ENCODE data around the gene TPRG1. TPM values are rescaled to one million over a fixed set of nuclear protein-coding genes. Genes with fewer than 3 reads are reported as not detected.

TPRG1 gene
- total and polyA plus RNA-seq, 2 of the 8 experiments (the other 6 are each of a cell fraction or from before 2014, with no cell fraction given) = 0.37 to 0.47 TPM

DNA sequence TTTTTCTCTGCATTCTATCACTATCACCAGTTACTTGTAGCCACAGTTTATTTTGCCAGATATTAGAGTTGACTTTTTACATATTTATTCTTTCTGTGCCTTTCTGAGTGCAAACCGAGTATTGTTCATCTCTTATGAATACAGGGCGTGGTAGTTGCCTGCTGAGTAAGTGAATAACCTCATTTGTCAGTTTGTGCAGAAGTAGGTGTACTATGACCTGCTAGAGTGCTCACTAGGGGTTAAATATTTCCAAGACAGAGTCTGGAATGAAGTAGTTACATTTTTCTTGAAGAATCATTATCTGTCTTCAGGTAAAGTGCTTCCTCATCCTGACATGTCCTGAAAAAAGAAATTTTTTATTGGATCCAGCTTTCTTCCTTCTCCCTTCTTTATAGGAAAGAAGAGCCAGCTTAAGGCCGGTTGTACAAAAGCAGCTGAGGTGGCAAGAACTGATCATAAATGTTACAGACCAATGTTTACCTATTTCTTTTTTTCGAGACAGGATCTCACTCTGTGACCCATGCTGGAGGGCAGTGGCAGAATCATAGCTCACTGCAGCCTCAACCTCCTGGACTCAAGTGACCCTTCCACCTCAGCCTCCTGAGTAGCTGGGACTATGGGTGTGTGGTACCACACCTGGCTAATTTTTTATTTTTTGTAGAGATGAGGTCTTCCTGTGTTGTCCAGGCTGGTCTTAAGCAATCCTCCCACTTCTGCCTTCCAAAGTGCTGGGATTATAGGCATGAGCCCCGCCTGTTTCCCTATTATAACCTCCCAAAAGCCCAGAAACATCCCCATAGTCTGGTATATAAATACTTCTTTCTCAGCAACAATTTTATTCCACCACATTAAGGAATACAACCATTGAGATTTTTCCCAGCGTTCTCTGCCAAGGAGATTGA lies 182.5 kb downstream of the TPRG1 start:
- CTCF ChIA-PET (ENCODE audit: partially characterized antibody) = interaction anchor here (0.5 to 1.7 kb wide), 3 partner anchors 11 to 596 kb away, joined by 3 to 7 read pairs (median 3); no protein-coding TSS in a partner anchor
- Histone ChIP-seq H4K20me1 (replicated peaks in 1 of 2; ENCODE audit: control insufficient read depth in 1 of 2, insufficient read depth in 2 of 2, low read length in 2 of 2) (no peaks in the 10 kb centered on the region), H3K4me3 (ENCODE audit: extremely low read depth in 1 of 4, insufficient read depth in 2 of 4, low read depth in 3 of 4, low read length in 4 of 4) (no peak overlapping the region), H3K4me2 (ENCODE audit: insufficient read depth in 1 of 2, low read depth in 2 of 2, low read length in 2 of 2) (no peak overlapping the region), H2BK20ac (ENCODE audit: low read length) (0 out of 2 replicates have a peak overlapping the region, but pooled peaks have one; percentile 7), H3K14ac (ENCODE audit: insufficient read length) (no peak overlapping the region), H2AFZ (ENCODE audit: low read length) (no peak overlapping the region), H3K4ac (replicated peaks; ENCODE audit: insufficient read length, low read depth, low read length) (no peak overlapping the region), H3K79me2 (ENCODE audit: control insufficient read depth in 1 of 2, insufficient read depth in 2 of 2, low read length in 2 of 2) (no peaks in the 10 kb centered on the region), H3K18ac (ENCODE audit: extremely low read depth, low read length) (no peak overlapping the region), H3K36me3 (ENCODE audit: control insufficient read depth in 2 of 4, insufficient read depth in 4 of 4, low read length in 3 of 4) (no peaks in the 10 kb centered on the region), H2BK15ac (ENCODE audit: low read length) (no peak overlapping the region), H3K9me3 (ENCODE audit: insufficient read depth in 2 of 2, low read depth in 1 of 2, low read length in 1 of 2) (no peaks in the 10 kb centered on the region), H3K9ac (replicated peaks in 1 of 4; ENCODE audit: extremely low read depth in 1 of 4, low read depth in 3 of 4, low read length in 3 of 4) (no peak overlapping the region), H2BK12ac (ENCODE audit: low read depth, low read length) (no peak overlapping the region), H3K27me3 (replicated peaks in 1 of 4; ENCODE audit: control insufficient read depth in 3 of 4, extremely low read depth in 1 of 4, insufficient read depth in 3 of 4, low read length in 3 of 4) (peaks cover 0 to under 1% (median 0%) of the 10 kb centered on the region in 4 experiments; a peak in 1 of 7 replicates), H4K5ac (ENCODE audit: insufficient read length, low read depth, low read length) (no peak overlapping the region), H3K23ac (ENCODE audit: insufficient read length) (no peak overlapping the region), H2BK5ac (ENCODE audit: low read depth, low read length) (no peak overlapping the region), H2AK5ac (ENCODE audit: low read depth, low read length) (no peak overlapping the region), H2BK120ac (replicated peaks; ENCODE audit: low read depth, low read length) (no peak overlapping the region), H3K23me2 (ENCODE audit: low read depth, low read length) (no peaks in the 10 kb centered on the region), H3K4me1 (replicated peaks in 1 of 4; ENCODE audit: control insufficient read depth in 3 of 4, insufficient read depth in 4 of 4, low read length in 3 of 4) (peaks cover 0 to 7% (median under 1%) of the 10 kb centered on the region in 4 experiments; a peak in 4 of 7 replicates), H3K79me1 (ENCODE audit: low read depth, low read length) (no peaks in the 10 kb centered on the region), H4K8ac (ENCODE audit: extremely low read depth, insufficient read depth, low read length) (no peak overlapping the region; the same call in 1 of the 2 replicates), H3K56ac (replicated peaks; ENCODE audit: insufficient read length, low read depth, low read length) (no peak overlapping the region), H3K27ac (ENCODE audit: low read depth, low read length) (no peak overlapping the region), H4K91ac (replicated peaks; ENCODE audit: insufficient read length, low read length) (no peak overlapping the region)
- FAIRE-seq = no peak
- POLR2A ChIA-PET (ENCODE audit: partially characterized antibody) = no interaction called here
- DNase-seq (ENCODE audit: low read depth in 1 of 2, low spot score in 2 of 2) = no peak
- WGBS, 2 experiments (ENCODE audit: extremely low coverage in 1 of 2, insufficient coverage in 1 of 2, insufficient read length in 1 of 2, insufficient replicate concordance in 2 of 2, low coverage in 1 of 2, low lambda C conversion rate in 2 of 2, missing lambda C conversion rate in 1 of 2) = 95% methylated on average over 6 of the region's 6 CpGs; no CpG with 5 or more reads in 1 of the 2 experiments
- TF ChIP-seq, protein P1, sequence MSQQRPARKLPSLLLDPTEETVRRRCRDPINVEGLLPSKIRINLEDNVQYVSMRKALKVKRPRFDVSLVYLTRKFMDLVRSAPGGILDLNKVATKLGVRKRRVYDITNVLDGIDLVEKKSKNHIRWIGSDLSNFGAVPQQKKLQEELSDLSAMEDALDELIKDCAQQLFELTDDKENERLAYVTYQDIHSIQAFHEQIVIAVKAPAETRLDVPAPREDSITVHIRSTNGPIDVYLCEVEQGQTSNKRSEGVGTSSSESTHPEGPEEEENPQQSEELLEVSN (IDR thresholded peaks at IDR 0.05) = no peak
- TF ChIP-seq RXRA (IDR thresholded peaks at IDR 0.05; ENCODE audit: insufficient read depth, low read depth, low read length) (no peak), SP4 (IDR thresholded peaks at IDR 0.05; ENCODE audit: low read length) (no peak), EGR1 (IDR thresholded peaks at IDR 0.05; ENCODE audit: borderline replicate concordance, low read depth, low read length) (no peak), SAP30 (IDR thresholded peaks at IDR 0.05; ENCODE audit: insufficient read depth, insufficient replicate concordance, low read length) (no peak), CBX8 (IDR thresholded peaks at IDR 0.05; ENCODE audit: borderline replicate concordance, low read depth, low read length) (no peak), CTBP2 (IDR thresholded peaks at IDR 0.05; ENCODE audit: borderline replicate concordance, insufficient read depth, insufficient read length, low read length) (no peak), JUN (IDR thresholded peaks at IDR 0.05; ENCODE audit: low read depth, low read length) (no peak), KDM4A (IDR thresholded peaks at IDR 0.05; ENCODE audit: low read depth, low read length, severe bottlenecking) (no peak)
- TF ChIP-seq, protein P2, sequence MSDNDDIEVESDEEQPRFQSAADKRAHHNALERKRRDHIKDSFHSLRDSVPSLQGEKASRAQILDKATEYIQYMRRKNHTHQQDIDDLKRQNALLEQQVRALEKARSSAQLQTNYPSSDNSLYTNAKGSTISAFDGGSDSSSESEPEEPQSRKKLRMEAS (IDR thresholded peaks at IDR 0.05) = no peak

All from H1 (cell line).